Adrenal gland (tissue), 12 donors: ENCODE results near the gene CACNA1G. TPM values are rescaled to one million over a fixed set of nuclear protein-coding genes. Genes with fewer than 3 reads are reported as not detected.

Experiments used
- DNase-seq, 7 donors: peaks; one replicate each; pipeline ENCODE4 v3.0.0-alpha.2; 2019 to 2020
- H3K27ac ChIP-seq, 5 donors: fragments of 200-600 bp; sonication (generic) in 4 of 5; 1 replicate in 3 of 5; 2 replicates in 2 of 5; pipeline versions ENCODE4 v1.5.1 to v1.8.0; 2016 to 2020; ENCODE audit warnings: mild to moderate bottlenecking in 1 of 5
- H3K27me3 ChIP-seq: fragments of 200-600 bp; 2 replicates; pipeline ENCODE4 v1.8.0; 2021
- H3K36me3 ChIP-seq, 2 donors: fragments of 200-600 bp; replicated peaks in 1 of 2; 1 replicate in 1 of 2; 2 replicates in 1 of 2; pipeline versions ENCODE4 v1.5.1 to v1.8.0; 2018 to 2022
- H3K4me1 ChIP-seq, 2 donors: fragments of 200-600 bp; replicated peaks in 1 of 2; 1 replicate in 1 of 2; 2 replicates in 1 of 2; pipeline versions ENCODE4 v1.5.1 to v1.8.0; 2018 to 2021
- H3K4me3 ChIP-seq, 4 donors: fragments of 200-600 bp; sonication (generic) in 3 of 4; one replicate each; pipeline ENCODE4 v1.5.1; 2016 to 2018
- H3K9me3 ChIP-seq, 3 donors: fragments of 200-600 bp; sonication (generic) in 1 of 3; replicated peaks in 1 of 3; 1 replicate in 2 of 3; 2 replicates in 1 of 3; pipeline versions ENCODE4 v1.5.1 to v1.8.0; 2016 to 2021
- POLR2A ChIP-seq, 2 donors: fragments of 450-650 bp; IDR thresholded peaks; one replicate each; pipeline ENCODE4 v1.6.1; 2017; ENCODE audit warnings: antibody characterized with exemption in 2 of 2, mild to moderate bottlenecking in 2 of 2, moderate library complexity in 1 of 2
- WGBS, 4 donors: extraction: QIAGEN DNeasy Blood & Tissue Kit in 2 of 4; methylation state at CpG; one replicate each; pipeline versions ENCODE4 v1.1.5 to v1.1.7; 2013 to 2017; 5-methylcytosine and 5-hydroxymethylcytosine counted together
- intact Hi-C, 2 donors: fragments of 100-400 bp; cut with DNase I; formaldehyde crosslinking; loops; one replicate each; pipeline versions ENCODE4 v1.14.1 to v1.15.0; 2022 to 2023
- polyA plus RNA-seq, 3 donors: library from polyadenylated mRNA; stranded (reverse); fragments of 200-250 nt in 2 of 3; fragments of 350-450 nt in 1 of 3; fragmentation: Illumina TruSeq in 1 of 3; extraction: RNeasy Lipid Tissue Mini Kit (QIAGEN cat#74804) in 1 of 3; gene quantifications; one replicate each; pipeline ENCODE4 v1.2.3, GENCODE V29; 2013 to 2014
- total RNA-seq, 9 donors: library from RNA; depleted of rRNA in 4 of 9; stranded (reverse); fragments of >200 nt in 4 of 9; fragments of 120-200 nt in 1 of 9; fragmentation: NEBNext Ultra II Directional in 1 of 9; extraction: Animal tissue kit (Norgen Biotek cat#: 25700) in 1 of 9; gene quantifications; one replicate each; pipeline versions ENCODE4 v1.1.0 to v1.2.4, GENCODE V29; 2013 to 2023
- TF ChIP-seq, protein P1 (sequence below), 6 experiments: fragments of 450-650 bp in 4 of 6; fragments of 200-600 bp in 2 of 6; sonication (generic) in 1 of 6; IDR thresholded peaks; 1 replicate in 5 of 6; 2 replicates in 1 of 6; pipeline versions ENCODE4 v1.5.1 to v1.8.0; 2016 to 2021; ENCODE audit warnings: antibody characterized with exemption in 6 of 6, mild to moderate bottlenecking in 2 of 6, moderate library complexity in 1 of 6
- donor health status: healthy with polysubstance abuse.
- donor health status: Bipolar disorder and iron deficiency.
- donor health status: DM: yes; HTN: yes; CAD: no.
- donor health status: DM: no; HTN: no; CAD: no.
- donor health status: DM: no; HTN: no; CAD: no.
- donor health status: DM: yes; HTN: yes; CAD: no.

The CACNA1G gene
- total and polyA plus RNA-seq, 12 donors: 0.05 to 2.6 (median 0.14) TPM; not detected in 1

DNA sequence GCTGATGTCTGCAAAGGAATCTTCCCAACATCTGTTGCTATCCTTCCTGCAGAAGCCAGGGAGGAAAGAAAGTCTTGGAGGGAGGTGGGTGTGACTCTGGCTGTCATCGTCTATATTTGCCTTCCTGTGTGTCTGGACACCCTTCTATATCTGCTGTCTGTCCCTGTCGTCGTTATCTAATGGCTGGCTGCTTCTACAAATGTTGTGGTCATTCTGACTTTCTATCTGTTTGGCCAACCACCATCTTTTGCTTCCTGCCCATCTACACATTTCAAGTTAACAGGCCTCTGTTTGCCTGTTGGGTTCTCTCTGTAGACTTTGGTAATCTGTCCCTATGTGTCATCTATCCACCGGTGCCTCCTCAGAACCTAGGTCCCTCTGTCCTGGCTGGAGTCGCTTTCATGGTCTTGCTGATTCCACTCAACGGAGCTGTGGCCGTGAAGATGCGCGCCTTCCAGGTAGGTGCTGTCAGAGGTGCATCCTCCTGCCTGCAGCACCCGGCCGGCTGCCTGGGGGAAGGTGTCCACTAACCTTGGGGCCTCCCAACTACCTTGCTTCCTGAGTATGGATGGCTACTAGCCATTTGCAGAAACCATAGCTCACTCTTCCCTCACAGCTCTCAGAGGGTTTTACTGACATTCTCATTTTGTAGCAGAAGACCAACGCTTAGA is 104.4 kb downstream of the CACNA1G start:
- Histone ChIP-seq H3K4me3 (no peak overlapping the region), H3K36me3 (no peaks in the 10 kb centered on the region), H3K4me1 (peaks cover 29 to 44% of the 10 kb centered on the region in 2 donors), H3K27ac (no peak overlapping the region), H3K9me3 (no peaks in the 10 kb centered on the region), H3K27me3 (no peaks in the 10 kb centered on the region)
- no peak for DNase-seq
- intact Hi-C loops: no loop called here
- WGBS, 4 donors: 89 to 91% (median 91%) methylated on average over 6 to 12 of the region's 12 CpGs
- TF ChIP-seq, protein P1, sequence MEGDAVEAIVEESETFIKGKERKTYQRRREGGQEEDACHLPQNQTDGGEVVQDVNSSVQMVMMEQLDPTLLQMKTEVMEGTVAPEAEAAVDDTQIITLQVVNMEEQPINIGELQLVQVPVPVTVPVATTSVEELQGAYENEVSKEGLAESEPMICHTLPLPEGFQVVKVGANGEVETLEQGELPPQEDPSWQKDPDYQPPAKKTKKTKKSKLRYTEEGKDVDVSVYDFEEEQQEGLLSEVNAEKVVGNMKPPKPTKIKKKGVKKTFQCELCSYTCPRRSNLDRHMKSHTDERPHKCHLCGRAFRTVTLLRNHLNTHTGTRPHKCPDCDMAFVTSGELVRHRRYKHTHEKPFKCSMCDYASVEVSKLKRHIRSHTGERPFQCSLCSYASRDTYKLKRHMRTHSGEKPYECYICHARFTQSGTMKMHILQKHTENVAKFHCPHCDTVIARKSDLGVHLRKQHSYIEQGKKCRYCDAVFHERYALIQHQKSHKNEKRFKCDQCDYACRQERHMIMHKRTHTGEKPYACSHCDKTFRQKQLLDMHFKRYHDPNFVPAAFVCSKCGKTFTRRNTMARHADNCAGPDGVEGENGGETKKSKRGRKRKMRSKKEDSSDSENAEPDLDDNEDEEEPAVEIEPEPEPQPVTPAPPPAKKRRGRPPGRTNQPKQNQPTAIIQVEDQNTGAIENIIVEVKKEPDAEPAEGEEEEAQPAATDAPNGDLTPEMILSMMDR (IDR thresholded peaks at IDR 0.05): no peak
- no peak for TF ChIP-seq POLR2A (IDR thresholded peaks at IDR 0.05)

DNA sequence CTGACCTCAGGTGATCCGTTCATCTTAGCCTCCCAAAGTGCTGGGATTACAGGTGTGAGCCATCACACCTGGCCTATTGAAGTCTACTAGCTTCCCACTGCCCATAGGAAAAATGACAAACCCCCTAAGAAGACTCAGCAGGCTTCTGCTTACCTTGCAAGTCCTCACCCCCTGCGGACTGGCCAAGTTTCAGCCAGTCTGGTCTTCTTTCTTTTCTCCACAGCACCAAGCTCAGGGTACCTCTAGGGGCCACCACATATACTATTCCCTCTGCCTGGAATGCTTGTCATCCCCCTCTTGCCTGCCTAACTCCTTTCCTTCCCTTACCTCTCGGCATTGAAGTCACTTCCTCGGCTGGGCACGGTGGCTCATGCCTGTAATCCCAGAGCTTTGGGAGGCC is 105.3 kb downstream of the CACNA1G start:
- no peaks in the 10 kb centered on the region for H3K9me3 ChIP-seq
- H3K27me3 ChIP-seq: no peaks in the 10 kb centered on the region
- H3K4me3 ChIP-seq: no peak overlapping the region
- H3K36me3 ChIP-seq: no peaks in the 10 kb centered on the region
- no peak for TF ChIP-seq POLR2A (IDR thresholded peaks at IDR 0.05)
- TF ChIP-seq, protein P1 (IDR thresholded peaks at IDR 0.05): no peak
- no peak overlapping the region for H3K27ac ChIP-seq
- no peak for DNase-seq
- intact Hi-C loops: no loop called here
- H3K4me1 ChIP-seq: peaks cover 20 to 39% of the 10 kb centered on the region in 2 donors
- 78 to 91% (median 83%) methylated on average over 5 of the region's 5 CpGs for WGBS, 4 donors

DNA sequence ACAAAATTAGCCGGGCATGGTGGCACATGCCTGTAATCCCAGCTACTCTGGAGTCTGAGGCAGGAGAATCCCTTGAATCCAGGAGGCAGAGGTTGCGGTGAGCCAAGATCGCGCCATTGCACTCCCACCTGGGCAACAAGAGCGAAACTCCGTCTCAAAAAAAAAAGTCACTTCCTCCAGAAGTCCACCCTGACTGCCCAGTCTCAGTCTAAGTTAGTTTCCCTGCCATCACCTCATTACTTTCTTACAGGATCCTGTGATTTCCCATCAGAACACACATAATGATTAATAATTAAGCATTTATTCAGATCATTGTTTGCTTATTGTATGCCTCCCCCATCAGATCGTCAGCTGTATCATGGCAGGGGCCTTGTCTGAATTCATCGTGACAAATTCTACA is 105.8 kb downstream of the CACNA1G start:
- 94 to 97% (median 97%) methylated on average over 8 of the region's 8 CpGs for WGBS, 4 donors
- no peak overlapping the region for H3K4me3 ChIP-seq
- intact Hi-C loops: no loop called here
- no peaks in the 10 kb centered on the region for H3K27me3 ChIP-seq
- H3K36me3 ChIP-seq: no peaks in the 10 kb centered on the region
- no peak overlapping the region for H3K27ac ChIP-seq
- H3K9me3 ChIP-seq: no peaks in the 10 kb centered on the region
- TF ChIP-seq, protein P1 (IDR thresholded peaks at IDR 0.05): no peak
- no peak for TF ChIP-seq POLR2A (IDR thresholded peaks at IDR 0.05)
- no peak for DNase-seq
- H3K4me1 ChIP-seq: peaks cover 18 to 39% of the 10 kb centered on the region in 2 donors

DNA sequence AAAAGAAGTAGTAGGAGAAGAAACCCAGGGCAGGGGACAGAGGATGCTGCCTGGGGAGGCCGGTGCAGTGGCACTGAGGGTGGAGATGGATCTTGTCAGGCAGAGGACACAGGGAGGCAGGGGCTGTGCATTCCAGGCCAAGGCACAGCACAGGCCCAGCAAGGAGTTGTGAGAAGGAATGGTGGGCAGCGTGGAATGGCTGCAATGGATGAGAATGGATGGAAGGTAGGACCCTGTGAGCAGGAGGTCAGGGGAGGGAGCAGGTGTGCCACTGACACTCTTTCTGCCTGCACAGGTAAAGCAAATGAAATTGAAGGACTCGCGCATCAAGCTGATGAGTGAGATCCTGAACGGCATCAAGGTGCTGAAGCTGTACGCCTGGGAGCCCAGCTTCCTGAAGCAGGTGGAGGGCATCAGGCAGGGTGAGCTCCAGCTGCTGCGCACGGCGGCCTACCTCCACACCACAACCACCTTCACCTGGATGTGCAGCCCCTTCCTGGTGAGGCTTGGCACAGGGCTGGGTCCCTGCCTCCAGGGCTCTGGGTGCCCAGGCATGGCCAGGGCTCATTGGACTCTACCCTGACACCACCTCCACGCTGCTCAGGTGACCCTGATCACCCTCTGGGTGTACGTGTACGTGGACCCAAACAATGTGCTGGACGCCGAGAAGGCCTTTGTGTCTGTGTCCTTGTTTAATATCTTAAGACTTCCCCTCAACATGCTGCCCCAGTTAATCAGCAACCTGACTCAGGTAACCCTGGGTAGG is 106.9 kb downstream of the CACNA1G start:
- peak overlapping the region in 3 of 5 donors; percentile 23 to 68 (median 41) for H3K27ac ChIP-seq
- intact Hi-C loops: no loop called here

More for the DNA sequence above, 106.9 kb downstream of the CACNA1G start:
- no peak for TF ChIP-seq POLR2A (IDR thresholded peaks at IDR 0.05)
- TF ChIP-seq, protein P1 (IDR thresholded peaks at IDR 0.05): no peak
- no peaks in the 10 kb centered on the region for H3K36me3 ChIP-seq
- peaks cover 8 to 29% of the 10 kb centered on the region in 2 donors for H3K4me1 ChIP-seq
- H3K4me3 ChIP-seq: no peak overlapping the region
- no peaks in the 10 kb centered on the region for H3K9me3 ChIP-seq
- WGBS, 4 donors: 93 to 95% (median 94%) methylated on average over 11 to 14 of the region's 14 CpGs
- no peak for DNase-seq
- H3K27me3 ChIP-seq: no peaks in the 10 kb centered on the region
